Measurements from ENCODE around the gene SLC16A6.
"Not testable (repeated sequence)": the region's sequence is repeated elsewhere in the genome, so short reads cannot be mapped to it uniquely, and the experiment has no call there.

The SLC16A6 gene

DNA sequence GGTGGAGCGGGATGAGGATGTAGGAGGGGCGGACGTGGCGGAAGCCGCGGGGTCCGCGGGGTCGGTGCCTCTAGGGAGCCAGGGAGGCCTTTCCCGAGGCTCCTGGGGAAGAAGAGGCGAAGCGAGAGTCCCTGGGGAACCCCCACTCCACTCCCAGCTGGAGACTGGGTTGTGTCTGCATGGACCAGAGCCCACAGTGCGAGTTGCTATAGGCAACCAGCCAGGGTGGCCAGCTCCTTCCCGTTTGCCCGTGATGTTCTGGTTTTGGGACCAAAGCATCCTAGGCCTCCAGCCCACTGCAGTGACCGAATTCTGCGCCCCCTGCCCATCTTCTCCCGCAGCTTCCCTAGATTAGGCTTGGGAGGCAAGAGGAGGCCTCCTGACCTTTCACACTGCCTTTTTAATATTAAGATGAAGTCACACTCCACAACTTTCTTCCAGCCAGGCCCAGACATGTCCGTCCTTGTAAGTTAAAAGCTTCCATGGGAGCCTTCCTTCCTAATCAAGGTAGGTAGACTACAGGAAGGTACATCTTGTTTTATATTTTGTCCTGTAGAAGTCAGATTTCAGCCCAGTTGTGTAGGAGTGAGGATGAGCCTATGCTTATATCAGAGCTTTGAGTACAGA lies 42.6 kb downstream of the SLC16A6 start:
- peak; percentile 32 for DNase-seq (ENCODE audit: low read depth)

DNA sequence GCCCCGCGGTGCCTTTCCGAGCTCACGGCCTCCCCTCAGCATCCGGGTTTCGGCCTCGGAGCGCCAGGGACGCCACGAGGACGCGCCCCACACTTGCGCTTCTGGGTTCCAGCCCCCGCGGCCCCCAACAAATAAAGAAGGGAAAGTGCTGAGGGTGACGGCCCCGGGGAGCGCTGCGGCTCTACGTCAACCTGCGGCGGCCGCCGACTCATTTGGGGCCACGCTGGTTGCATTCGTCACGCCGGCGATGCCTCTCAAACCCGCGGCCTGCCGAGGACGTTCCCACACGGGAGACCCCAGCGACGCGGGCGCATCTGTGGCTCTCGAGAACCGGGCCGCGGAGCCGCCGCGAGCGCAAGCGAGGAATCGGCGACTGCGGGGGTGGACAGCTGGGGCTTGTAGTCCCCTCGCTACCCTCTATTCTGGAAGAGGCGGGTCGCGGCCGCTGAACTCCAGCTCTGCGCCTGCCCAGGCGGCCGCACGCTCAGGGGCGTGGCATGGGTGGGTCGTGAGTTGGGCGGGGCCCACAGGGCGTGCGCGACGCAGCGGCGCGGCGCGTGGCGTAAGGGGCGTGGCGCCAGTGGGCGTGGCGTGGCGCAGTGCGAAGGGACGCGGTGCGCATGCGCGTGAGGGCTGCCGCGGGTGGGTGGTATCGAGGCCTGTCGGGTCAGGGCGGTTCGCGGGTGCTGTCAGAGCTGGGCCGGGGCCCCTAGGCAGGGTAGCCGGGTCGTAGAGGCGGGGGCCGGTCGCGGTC lies 43.3 kb downstream of the SLC16A6 start, which contains the start of gene AMZ2:
Gene AMZ2 (plus strand): TSS at position 599 of the 754 bp plus-strand sequence. CDS start 2,145 bp downstream, outside the sequence.
- DNase-seq (ENCODE audit: low read depth): peak; percentile 82

DNA sequence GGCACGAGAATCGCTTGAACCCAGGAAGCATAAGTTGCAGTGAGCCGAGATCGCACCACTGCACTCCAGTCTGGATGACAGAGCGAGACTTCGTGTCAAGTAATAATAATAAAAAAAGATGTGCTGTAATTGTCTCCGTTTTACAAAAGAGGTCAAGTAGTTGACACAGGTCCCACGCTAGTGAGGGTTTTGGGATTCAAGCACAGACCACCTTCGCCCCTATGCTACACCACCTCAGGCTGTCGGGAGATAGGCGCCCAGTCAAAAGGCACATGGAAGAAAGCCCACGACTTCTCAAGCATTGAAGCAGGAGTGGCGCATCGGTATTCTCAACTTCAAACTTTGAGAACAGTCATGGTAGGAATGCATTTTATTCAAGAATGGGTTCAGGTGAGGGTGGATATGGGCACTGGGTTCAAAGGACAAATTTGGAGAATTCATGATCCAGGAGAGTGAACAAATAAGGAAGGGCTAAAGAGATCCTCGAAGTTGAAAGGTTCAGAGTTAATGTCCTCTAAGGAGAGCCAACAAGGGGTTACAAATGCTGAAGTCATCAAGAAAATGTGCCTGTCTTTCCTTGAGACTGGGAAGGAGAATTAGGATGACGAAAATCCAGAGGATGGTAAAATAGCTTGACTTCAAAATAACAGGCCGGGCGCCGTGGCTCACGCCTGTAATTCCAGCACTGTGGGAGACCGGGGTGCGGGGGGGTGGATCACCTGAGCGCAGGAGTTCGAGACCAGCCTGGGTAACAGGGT lies 44.5 kb downstream of the SLC16A6 start:
- no peak for DNase-seq (ENCODE audit: low read depth)

DNA sequence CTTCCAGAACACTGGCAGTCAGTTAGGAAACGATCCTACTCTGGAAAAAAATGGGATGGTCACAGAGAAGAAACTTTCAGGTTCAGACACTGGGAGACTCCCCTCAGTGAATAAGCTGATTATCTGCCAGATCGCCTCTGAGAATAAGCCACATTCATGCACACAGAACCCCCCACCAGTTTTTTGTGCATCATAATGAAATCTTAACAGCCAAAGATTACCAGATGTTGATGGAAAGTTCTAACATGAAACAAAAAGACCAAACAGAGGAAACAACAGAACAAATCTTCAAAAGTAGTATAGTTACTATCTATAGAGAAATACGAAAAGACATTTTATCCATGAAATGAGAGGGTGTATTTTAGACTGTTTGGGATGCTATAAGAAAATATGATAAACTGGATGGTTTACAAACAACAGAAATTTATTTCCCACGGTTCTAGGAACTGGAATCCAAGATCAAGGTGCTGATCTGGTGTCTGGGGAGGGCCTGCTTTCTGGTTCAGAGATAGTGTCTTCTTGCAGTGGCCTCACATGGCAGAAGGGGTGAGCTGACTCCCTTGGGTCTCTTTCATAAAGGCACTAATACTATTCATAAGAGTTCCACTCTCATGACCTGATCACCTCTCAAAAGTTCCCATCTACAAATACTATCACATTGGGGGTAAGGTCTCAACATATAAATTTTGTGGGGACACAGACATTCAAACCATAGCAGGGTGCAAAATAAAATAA lies 51.1 kb downstream of the SLC16A6 start:
- no peak for DNase-seq (ENCODE audit: low read depth)

DNA sequence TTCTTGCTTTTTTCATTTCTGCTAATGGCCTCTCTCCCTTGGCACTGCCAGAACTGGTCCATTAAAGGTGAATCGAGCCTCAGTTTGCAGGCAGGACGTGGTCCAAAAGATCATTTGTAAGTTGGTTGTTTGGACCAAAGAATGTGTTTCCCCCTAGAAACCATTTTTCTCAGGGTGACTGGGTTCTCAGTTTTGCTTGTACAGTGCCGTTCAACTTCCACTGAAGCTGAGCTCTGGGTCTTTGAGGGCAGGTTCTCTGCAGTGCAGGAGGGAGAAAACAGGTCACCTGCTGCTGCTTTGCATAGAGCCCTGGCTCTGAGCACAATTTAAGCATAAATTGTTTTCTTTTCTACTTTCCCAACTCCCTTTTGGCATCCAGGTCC lies 52.1 kb downstream of the SLC16A6 start:
- no peak for DNase-seq (ENCODE audit: low read depth)

DNA sequence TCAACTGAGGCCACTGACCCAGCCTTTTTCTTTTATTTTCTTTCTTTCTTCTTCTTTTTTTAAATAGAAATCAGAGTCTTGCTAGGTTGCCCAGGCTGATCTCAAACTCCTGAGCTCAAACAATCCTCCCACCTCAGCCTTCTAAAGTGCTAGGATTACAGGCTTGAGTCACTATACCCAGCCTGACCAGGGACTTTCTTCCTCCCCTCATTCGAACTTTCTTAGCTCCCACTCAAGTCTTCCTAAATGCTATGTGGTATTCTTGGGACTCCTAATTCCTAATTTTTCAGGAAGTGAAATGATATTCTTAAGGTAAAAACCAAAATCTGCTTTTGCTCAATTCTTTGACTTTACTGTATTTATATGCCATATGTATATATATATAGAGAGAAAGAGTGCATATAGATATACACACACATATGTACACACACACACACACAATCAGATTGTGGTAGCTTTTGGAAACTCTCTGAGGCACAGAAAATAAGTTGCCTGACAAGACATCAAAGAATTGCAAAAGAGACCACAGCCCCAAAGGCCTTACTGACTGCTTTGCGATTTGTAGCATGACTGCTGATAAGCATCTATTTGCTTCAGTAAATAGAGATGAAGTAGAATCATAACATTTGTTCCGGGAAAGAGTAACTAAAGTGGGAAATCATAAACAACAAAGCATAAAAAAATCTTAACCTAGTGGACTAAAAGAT lies 52.6 kb downstream of the SLC16A6 start:
- no peak for DNase-seq (ENCODE audit: low read depth)

DNA sequence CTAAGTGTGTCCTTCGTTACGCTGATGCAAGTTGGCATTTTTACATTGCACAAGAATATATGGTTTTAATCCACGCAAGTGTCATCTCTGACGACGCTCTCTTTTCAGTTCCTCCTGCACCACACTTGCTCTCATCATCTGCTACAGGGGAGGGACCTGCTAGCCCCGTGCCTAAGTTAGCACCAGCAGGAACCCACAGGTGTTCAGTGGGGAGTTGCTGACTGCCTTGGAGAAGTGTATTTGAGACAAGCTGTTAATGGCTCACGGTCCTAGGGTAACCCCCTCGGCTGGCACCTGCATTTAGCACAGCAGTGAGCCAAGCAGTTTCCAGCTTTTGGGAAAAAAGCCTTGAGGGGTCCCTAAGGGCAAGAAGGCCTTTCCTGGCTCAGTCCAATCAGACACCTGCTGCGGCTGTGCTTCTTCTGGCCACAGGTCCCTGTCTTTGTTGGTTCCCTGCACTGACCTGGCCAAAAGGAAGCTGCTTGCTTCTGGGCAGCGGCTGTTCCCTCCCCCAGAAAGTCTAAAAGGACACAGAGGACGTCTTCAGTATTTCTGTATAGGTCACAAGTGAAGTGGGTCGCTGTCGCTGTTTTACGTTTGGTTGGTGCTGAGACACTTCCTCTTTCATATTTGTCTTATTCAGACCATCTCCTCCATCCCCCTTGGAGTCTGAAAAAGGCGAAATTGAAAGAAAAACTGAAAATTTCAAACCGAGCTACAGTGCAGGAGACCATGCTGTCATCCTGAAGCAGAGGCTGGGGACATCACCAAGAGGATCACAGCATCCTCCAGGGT lies 53.4 kb downstream of the SLC16A6 start:
- not testable (repeated sequence) for DNase-seq (ENCODE audit: low read depth)

DNA sequence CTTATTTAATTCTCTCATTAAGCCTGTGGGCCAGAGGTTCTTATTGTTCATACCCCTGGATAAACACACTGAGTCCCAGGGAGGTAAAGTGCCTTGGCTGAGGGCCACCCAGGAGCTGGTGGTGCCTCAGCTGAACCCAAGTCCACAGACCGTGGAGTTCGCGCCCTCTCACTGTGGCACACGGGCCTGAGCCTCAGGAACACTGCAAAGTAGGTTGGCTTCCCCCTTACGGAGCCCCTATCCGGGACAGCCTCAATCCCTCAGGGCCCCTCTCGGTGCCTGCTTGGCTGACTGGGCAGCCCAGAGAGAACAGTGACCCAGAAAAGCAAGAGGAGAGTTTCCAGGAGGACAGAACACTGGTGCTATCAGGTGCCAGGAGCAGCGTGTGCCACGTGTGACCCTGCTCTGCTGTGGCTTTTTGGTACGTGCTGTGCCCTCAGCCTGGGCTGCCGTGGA lies 55.6 kb downstream of the SLC16A6 start:
- DNase-seq (ENCODE audit: low read depth): not testable (repeated sequence)

DNA sequence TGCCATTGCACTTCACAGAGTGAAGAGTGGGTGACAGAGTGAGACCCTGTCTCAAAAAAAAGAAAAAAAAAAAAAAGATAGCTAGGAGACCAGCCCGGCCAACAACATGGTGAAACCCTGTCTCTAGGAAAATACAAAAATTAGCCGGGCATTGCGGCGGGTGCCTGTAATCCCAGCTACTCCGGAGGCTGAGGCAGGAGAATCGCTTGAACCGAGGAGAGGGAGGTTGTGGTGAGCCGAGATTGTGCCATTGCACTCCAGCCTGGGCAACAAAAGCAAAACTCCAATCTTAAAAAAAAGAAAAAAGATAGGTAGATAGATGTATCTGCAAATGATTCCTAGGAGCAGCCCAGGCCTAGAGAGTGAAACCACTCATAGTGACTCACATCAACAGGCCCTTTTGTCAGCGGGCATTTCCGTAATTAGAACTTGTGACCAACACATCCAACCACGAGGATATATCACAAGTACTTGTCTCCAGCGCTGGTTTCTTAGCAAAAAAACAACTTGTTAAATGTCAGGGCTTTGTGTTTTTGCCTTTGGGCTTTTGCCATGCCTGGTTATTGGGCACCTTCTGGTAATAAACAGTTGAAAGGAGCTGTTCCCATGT lies 56.1 kb downstream of the SLC16A6 start:
- DNase-seq (ENCODE audit: low read depth): peak; percentile 74

DNA sequence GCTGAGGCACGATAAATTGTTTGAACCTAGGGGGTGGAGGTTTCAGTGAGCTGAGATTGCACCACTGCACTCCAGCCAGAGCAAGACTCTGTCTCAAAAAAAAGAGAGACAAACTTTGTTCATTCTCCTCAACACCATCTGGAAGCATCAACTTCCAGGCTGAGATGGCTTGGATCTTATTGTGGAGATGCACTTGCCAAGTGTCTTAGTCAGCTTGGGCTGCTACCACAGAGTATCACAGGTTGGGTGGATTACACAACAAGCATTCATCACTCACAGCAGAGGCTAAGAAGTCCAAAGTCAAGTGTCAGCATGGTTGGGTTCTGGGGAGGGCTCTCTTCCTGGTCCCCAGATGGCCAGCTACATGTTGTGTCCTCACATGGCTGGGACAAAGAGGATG lies 58.2 kb downstream of the SLC16A6 start:
- peak; percentile 65 for DNase-seq (ENCODE audit: low read depth)

DNA sequence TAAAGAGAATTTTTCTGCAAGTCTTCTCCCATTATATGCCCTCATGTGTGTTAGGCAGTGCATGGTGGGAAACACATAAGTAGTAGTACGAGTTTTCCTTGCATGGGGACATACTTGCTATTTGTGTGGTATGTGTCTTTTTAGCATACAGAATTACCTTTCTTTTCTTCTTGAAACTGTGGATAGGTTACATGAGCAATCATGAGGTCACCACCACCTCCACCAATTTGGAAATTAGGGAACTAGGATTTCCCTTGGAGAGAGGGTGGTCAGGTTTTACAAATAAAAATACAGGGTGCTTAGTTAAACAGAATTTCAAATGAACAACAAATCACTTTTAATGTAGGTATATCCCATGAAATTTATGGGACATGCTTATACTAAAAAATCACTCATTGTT lies 59.4 kb downstream of the SLC16A6 start:
- DNase-seq (ENCODE audit: low read depth): no peak

DNA sequence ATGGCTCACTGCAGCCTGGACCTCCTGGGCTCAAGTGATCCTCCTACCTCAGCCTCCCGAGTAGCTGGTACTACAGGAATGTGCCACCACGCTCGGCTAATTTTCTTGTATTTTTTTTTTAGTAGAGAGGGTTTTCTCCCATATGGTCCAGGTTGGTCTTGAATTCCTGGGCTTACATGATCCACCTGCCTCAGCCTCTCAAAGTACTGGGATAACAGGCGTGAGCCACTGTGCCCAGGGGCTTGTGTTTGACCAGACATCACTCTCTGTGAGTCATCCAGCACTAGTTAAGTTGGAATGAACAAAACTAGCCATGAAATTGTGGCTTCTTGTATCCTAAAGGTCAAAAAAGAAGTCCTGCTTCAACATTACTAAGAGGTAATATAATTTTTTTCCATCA lies 59.8 kb downstream of the SLC16A6 start:
- DNase-seq (ENCODE audit: low read depth): not testable (repeated sequence)

DNA sequence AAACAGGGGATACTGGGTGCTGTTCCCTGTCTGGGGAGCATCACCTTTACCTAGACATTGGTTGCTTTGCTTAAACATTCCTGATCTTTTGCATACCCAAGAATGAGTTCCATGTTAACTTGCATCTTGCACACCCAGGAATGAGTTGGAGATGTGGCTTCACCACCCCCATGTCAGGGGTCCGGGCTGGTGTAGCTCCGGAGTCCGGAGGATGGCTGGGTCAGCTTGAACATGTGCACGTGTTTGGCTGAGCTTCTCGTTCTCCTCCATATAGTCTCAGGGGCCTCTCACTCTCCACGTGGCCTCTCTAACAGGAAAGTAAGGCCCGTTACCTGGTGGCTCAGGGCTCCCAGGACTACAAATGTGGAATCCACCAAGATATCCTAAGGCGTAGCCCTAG lies 61.3 kb downstream of the SLC16A6 start:
- no peak for DNase-seq (ENCODE audit: low read depth)

DNA sequence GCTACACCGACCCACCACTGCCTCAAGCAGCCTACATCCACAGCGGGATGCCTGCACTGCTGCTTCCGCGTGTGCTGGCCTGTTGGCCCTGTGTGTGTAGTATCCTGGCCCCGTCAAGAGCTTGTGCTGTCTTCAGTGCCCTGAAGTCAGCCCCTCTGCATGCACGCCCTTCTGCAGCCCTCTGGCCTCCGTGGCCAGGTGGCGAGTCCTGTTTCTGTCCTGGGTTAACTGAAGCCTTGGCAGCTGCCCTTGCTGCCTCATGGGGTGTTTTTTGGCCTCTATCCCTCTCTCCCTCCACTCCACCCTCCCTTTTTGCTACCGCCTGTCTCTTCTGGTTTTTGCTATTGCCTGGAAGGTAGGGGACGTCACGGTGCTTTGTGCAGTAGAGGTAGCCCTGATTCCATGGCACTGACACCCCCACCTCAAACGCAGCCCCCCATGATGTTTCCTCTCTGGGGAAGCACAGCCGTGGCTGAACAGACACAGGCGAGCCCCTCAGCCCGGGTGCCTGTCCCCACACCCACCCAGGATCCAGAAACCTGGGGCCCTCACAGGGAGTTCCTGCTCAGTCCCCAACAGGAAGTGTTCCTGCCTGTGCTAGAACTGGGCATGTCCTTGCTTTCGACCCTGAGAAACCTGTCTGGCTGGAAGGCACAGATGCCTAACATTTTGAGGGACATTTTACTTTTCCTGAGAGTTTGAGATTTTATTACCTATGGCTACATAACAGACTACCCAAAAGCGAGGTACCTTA lies 61.9 kb downstream of the SLC16A6 start:
- no peak for DNase-seq (ENCODE audit: low read depth)

DNA sequence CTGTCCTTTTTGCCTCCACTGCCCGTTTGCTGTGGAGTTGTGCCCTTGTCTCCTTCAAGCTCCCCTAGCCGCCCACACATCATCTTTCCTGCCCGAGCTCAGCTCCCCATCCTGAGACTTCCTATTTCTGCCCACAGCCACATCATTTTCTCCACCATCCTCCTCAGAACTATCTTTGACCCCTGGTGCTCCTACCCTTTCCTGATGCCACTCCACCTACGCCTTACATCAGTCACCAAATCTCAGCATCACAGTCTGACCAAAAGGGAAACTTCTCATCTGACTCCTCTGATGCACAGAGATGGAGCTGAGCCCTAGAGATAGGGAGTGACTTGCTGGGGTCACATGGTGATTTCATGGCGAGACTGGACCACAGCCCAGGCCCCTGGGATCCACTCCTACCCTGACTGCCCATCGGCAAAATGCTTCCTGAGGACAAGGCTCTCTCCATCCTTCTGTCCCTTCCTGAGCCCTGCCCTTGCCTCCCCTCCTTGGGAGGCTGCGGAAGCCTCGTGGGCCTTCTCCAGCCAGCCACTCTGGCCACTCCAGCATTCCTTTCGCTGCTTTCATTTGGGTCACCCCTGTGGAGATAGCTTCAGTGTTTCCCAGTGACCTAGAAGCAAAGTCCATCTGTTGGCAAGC lies 62.8 kb downstream of the SLC16A6 start:
- not testable (repeated sequence) for DNase-seq (ENCODE audit: low read depth)

DNA sequence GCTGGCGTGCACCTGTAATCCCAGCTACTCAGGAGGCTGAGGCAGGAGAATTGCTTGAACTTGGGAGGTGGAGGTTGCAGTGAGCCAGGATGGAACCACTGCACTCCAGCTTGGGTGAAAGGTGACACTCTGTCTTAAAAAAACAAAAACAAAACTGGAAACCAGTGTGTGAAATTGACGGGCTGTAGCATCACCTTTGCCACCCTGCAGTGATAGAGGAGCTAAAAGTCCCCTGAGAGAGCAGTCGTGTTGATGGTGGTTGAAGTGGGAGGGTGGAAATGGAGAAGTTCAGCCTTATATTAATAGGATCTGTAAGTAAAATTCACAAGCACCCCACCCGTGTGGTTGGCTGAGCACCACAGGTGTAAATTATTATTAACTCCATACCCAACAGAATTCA lies 65.9 kb downstream of the SLC16A6 start:
- DNase-seq (ENCODE audit: low read depth): not testable (repeated sequence)

DNA sequence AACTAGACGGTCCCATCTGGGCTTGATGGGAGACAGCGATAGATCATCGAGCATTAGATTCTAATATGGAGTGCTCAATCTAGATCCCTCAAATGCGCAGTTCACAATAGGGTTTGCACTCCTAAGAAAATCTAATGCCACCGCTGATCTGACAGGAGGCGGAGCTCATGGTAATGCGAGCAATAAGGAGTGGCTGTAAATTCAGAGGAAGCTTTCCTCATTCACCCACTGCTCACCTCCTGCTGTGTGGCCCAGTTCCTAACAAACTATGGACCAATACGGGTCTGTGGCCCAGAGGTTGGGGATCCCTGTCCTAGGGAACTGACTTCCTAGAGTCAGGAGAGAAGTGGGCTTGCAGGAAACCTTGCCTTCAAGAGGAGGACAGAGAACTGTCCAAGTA lies 68.3 kb downstream of the SLC16A6 start:
- no peak for DNase-seq (ENCODE audit: low read depth)

DNA sequence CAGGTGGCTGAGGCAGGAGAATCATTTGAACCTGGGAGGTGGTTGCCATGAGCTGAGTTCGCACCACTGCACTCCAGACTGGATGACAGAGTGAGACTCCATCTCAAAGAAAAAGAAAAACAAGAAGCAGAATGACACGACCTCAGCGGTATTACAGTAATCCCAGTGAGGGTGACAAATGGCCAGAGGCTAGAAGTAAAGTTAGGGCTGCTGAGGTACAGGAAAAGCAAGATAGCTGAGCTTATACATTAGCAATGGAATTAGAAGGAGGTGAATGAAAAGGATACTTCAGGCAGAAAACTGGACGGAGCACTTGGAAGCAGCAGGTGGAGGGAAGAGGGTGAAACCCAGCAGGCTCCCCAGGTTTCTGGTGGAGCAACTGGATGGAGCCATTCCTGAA lies 69.1 kb downstream of the SLC16A6 start:
- no peak for DNase-seq (ENCODE audit: low read depth)

DNA sequence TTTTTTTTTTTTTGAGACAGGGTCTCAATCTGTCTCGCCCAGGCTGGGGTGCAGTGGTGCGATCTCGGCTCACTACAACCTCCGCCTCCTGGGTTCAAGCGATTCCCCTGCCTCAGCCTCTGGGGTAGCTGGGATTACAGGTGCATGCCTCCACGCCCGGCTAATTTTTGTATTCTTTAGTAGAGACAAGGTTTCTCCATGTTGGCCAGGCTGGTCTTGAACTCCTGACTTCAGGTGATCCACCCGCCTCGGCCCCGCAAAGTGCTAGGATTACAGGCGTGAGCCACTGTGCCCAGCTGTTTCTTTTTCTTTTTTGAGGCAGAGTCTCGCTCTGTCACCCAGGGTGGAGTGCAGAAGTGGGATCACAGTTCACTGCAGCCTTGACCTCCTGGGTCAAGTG lies 70.1 kb downstream of the SLC16A6 start:
- DNase-seq (ENCODE audit: low read depth): not testable (repeated sequence)
